DMS53 treated with DMSO at 0.1 percent for 48 hours (cell line): ENCODE results near the gene ACTL6A.
A peak's percentile ranks its signal among the peaks of the same experiment; 100 is the strongest.
"Not testable (repeated sequence)": the region's sequence is repeated elsewhere in the genome, so short reads cannot be mapped to it uniquely, and the experiment has no call there.

Experiments
- DNase-seq: peaks from one replicate; lab custom pipeline; 2025; ENCODE audit not compliant: unreplicated experiment; lab: John Stamatoyannopoulos, UW

The ACTL6A gene

GRCh38 chr3:179562591-179563270 lies at the start of gene ACTL6A:
ACTL6A (plus strand) TSS chr3:179562926; CDS start chr3:179563093, 167 bp downstream.
- peak; percentile 86 for DNase-seq

- no peak for DNase-seq
Measured at GRCh38 chr3:179513862-179514261, 48.9 kb upstream of the ACTL6A start.

- not testable (repeated sequence) for DNase-seq
Measured at GRCh38 chr3:179516461-179517251, 46.1 kb upstream of the ACTL6A start.

GRCh38 chr3:179526482-179526881 lies 36.2 kb upstream of the ACTL6A start:
- DNase-seq = no peak

GRCh38 chr3:179526989-179527391 lies 35.7 kb upstream of the ACTL6A start:
- DNase-seq = no peak

- DNase-seq = no peak
Measured at GRCh38 chr3:179528772-179529171, 34.0 kb upstream of the ACTL6A start.

- no peak for DNase-seq
Measured at GRCh38 chr3:179531576-179531975, 31.1 kb upstream of the ACTL6A start.

- DNase-seq = no peak
Measured at GRCh38 chr3:179533274-179533673, 29.5 kb upstream of the ACTL6A start.

GRCh38 chr3:179536256-179536655 lies 26.5 kb upstream of the ACTL6A start:
- DNase-seq = no peak

- no peak for DNase-seq
Measured at GRCh38 chr3:179541094-179541493, 21.6 kb upstream of the ACTL6A start.

- DNase-seq = no peak
Measured at GRCh38 chr3:179541596-179541995, 21.1 kb upstream of the ACTL6A start.

- no peak for DNase-seq
Measured at GRCh38 chr3:179542375-179542774, 20.4 kb upstream of the ACTL6A start.

GRCh38 chr3:179544981-179545645 lies 17.6 kb upstream of the ACTL6A start:
- no peak for DNase-seq

- DNase-seq = peak; percentile 58
Measured at GRCh38 chr3:179546814-179547241, 15.9 kb upstream of the ACTL6A start.

- no peak for DNase-seq
Measured at GRCh38 chr3:179551349-179552105, 11.2 kb upstream of the ACTL6A start.

GRCh38 chr3:179558742-179559364 lies 3.9 kb upstream of the ACTL6A start:
- DNase-seq = peak; percentile 29

- no peak for DNase-seq
Measured at GRCh38 chr3:179560791-179561190, 1.9 kb upstream of the ACTL6A start.

- peak; percentile 15 for DNase-seq
Measured at GRCh38 chr3:179563271-179563783, 601 bp downstream of the ACTL6A start.

- no peak for DNase-seq
Measured at GRCh38 chr3:179565496-179565895, 2.8 kb downstream of the ACTL6A start.

- no peak for DNase-seq
Measured at GRCh38 chr3:179580992-179581391, 18.3 kb downstream of the ACTL6A start.
